Loucy (cell line): Measurements from ENCODE around the gene OTOR.

Experiments
- H2AFZ ChIP-seq: fragments of 200-600 bp; sonication (generic); 2 replicates; pipeline ENCODE4 v1.6.0; 2016; ENCODE audit warnings: antibody characterized with exemption, mild to moderate bottlenecking, low read length, moderate library complexity
- H3F3A ChIP-seq: fragments of 200-600 bp; 2 replicates; pipeline ENCODE4 v1.6.0; 2016; ENCODE audit warnings: antibody characterized with exemption, low read depth, mild to moderate bottlenecking
- H3K27me3 ChIP-seq: fragments of 200-600 bp; sonication (generic); 2 replicates; pipeline ENCODE4 v1.6.1; 2014; ENCODE audit warnings: low read length, mild to moderate bottlenecking; ENCODE audit not compliant: insufficient read depth, poor library complexity, severe bottlenecking
- H3K36me3 ChIP-seq: fragments of 200-600 bp; sonication (generic); 2 replicates; pipeline ENCODE4 v1.6.1; 2016; ENCODE audit warnings: low read length; ENCODE audit not compliant: insufficient read depth
- H3K4me1 ChIP-seq: fragments of 200-600 bp; sonication (generic); 2 replicates; pipeline ENCODE4 v1.5.1; 2014; ENCODE audit warnings: low read length, mild to moderate bottlenecking; ENCODE audit not compliant: insufficient read depth, poor library complexity, severe bottlenecking
- H3K4me2 ChIP-seq: fragments of 200-600 bp; sonication (generic); 2 replicates; pipeline ENCODE4 v1.6.0; 2014; ENCODE audit warnings: antibody characterized with exemption, low read length, low read depth, mild to moderate bottlenecking; ENCODE audit not compliant: poor library complexity, severe bottlenecking
- H3K4me3 ChIP-seq: fragments of 200-600 bp; sonication (generic); 2 replicates; pipeline ENCODE4 v1.5.1; 2014; ENCODE audit warnings: low read length, mild to moderate bottlenecking, mixed read lengths; ENCODE audit not compliant: poor library complexity, severe bottlenecking
- H3K79me2 ChIP-seq: fragments of 200-600 bp; sonication (generic); 2 replicates; pipeline ENCODE4 v1.6.1; 2014; ENCODE audit warnings: low read length; ENCODE audit not compliant: insufficient read depth
- H3K9ac ChIP-seq: fragments of 200-600 bp; sonication (generic); 2 replicates; pipeline ENCODE4 v1.6.0; 2014; ENCODE audit warnings: mild to moderate bottlenecking, low read depth, low read length, moderate library complexity; ENCODE audit not compliant: poor library complexity, severe bottlenecking
- H3K9me2 ChIP-seq: fragments of 200-600 bp; sonication (generic); replicated peaks from 2 replicates; pipeline ENCODE4 v1.6.1; 2016; ENCODE audit warnings: low read depth, low read length, mixed read lengths
- H3K9me3 ChIP-seq: fragments of 200-600 bp; sonication (generic); 2 replicates; pipeline ENCODE4 v1.6.1; 2014; ENCODE audit warnings: mild to moderate bottlenecking, antibody characterized with exemption, low read length, low read depth; ENCODE audit not compliant: insufficient read depth
- H4K20me1 ChIP-seq: fragments of 200-600 bp; sonication (generic); 2 replicates; pipeline ENCODE4 v1.6.0; 2014; ENCODE audit warnings: antibody characterized with exemption, low read length, mild to moderate bottlenecking; ENCODE audit not compliant: insufficient read depth, poor library complexity, severe bottlenecking
- EZH2phosphoT487 ChIP-seq: fragments of 200-600 bp; IDR thresholded peaks from 2 replicates; pipeline ENCODE4 v1.6.1; 2018; ENCODE audit warnings: antibody characterized with exemption, mild to moderate bottlenecking, moderate library complexity, borderline replicate concordance
- TF ChIP-seq, protein P1 (sequence below): fragments of 200-600 bp; sonication (generic); conservative IDR thresholded peaks from 2 replicates; pipeline ENCODE4 v1.5.1; 2014; ENCODE audit warnings: mild to moderate bottlenecking, antibody characterized with exemption, low read length

The OTOR gene

DNA sequence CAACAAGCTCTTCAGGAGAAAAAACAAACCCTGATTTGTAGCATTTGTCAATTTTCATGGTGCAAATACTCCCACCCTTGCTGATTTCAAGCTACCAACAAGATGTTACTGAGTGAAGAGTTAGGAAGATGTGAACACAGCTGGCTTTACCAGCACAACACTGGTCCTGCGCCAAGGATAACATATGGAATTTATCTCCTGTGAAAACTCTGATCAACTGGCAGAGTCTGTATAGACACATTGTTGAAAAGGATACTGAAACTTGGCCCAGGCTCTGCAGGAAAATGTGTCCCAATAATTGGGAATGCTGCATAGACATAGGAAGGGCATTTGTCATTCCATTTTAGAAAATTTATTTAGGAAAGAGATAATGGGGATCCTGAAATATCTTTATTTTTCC, 29.0 kb downstream of the OTOR start:
- Histone ChIP-seq H3F3A (no peaks in the 10 kb centered on the region), H3K9ac (no peak overlapping the region), H3K9me2 (no peaks in the 10 kb centered on the region), H3K27me3 (no peaks in the 10 kb centered on the region), H3K36me3 (no peaks in the 10 kb centered on the region), H2AFZ (no peak overlapping the region), H3K4me2 (no peak overlapping the region), H4K20me1 (no peaks in the 10 kb centered on the region), H3K9me3 (no peaks in the 10 kb centered on the region; the same call in 1 of the 2 replicates), H3K4me3 (no peak overlapping the region), H3K79me2 (no peaks in the 10 kb centered on the region), H3K4me1 (no peaks in the 10 kb centered on the region)
- TF ChIP-seq, protein P1, sequence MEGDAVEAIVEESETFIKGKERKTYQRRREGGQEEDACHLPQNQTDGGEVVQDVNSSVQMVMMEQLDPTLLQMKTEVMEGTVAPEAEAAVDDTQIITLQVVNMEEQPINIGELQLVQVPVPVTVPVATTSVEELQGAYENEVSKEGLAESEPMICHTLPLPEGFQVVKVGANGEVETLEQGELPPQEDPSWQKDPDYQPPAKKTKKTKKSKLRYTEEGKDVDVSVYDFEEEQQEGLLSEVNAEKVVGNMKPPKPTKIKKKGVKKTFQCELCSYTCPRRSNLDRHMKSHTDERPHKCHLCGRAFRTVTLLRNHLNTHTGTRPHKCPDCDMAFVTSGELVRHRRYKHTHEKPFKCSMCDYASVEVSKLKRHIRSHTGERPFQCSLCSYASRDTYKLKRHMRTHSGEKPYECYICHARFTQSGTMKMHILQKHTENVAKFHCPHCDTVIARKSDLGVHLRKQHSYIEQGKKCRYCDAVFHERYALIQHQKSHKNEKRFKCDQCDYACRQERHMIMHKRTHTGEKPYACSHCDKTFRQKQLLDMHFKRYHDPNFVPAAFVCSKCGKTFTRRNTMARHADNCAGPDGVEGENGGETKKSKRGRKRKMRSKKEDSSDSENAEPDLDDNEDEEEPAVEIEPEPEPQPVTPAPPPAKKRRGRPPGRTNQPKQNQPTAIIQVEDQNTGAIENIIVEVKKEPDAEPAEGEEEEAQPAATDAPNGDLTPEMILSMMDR: no peak
- TF ChIP-seq EZH2phosphoT487: no peak

DNA sequence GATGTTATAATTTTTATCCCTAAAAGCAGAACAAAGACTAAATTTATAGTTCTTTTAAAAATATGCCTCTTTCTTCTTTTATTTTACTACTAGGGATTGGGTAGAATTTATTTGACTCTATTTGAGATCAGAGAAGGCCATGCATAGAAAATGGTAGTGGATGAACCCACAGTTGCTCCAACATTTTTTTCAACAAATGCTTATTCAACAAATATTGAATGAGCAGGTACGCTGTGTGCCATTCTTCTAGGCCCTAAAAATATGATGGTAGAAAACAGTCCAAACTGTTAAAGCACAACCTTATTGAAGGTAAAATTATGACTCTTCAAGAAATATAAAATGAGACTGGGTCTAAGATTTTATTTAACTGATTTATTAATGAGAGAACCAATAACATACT, 30.0 kb downstream of the OTOR start:
- H3K9me2 ChIP-seq: no peaks in the 10 kb centered on the region
- H3K4me1 ChIP-seq: no peaks in the 10 kb centered on the region
- no peaks in the 10 kb centered on the region for H3K36me3 ChIP-seq
- TF ChIP-seq, protein P1: no peak
- no peak for TF ChIP-seq EZH2phosphoT487
- no peak overlapping the region for H3K4me3 ChIP-seq
- no peak overlapping the region for H2AFZ ChIP-seq
- no peak overlapping the region for H3K4me2 ChIP-seq
- H4K20me1 ChIP-seq: no peaks in the 10 kb centered on the region
- H3K79me2 ChIP-seq: no peaks in the 10 kb centered on the region
- H3K9me3 ChIP-seq: no peaks in the 10 kb centered on the region; the same call in 1 of the 2 replicates
- no peak overlapping the region for H3K9ac ChIP-seq
- H3K27me3 ChIP-seq: no peaks in the 10 kb centered on the region
- H3F3A ChIP-seq: no peaks in the 10 kb centered on the region

DNA sequence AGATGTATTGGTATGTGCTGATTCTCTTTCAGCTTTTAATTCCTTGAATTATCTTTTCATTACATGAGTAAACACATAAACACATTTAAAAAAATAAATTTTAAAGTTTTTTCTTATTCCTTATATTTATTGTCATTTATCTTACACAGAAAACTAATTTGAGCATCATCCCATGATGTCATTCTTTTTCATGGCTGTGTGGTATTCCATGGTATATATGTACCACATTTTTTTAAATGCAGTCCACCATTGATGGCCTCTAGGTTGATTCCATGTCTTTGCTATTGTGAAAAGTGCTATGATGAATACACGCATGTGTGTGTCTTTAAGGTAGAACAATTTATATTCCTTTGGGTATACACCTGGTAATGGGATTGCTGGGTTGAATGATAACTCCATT, 33.3 kb downstream of the OTOR start:
- Histone ChIP-seq H3K36me3 (no peaks in the 10 kb centered on the region), H3K4me1 (no peaks in the 10 kb centered on the region), H3F3A (no peaks in the 10 kb centered on the region), H3K9me2 (no peaks in the 10 kb centered on the region), H3K4me3 (no peak overlapping the region), H3K79me2 (no peaks in the 10 kb centered on the region), H2AFZ (no peak overlapping the region), H4K20me1 (no peaks in the 10 kb centered on the region), H3K4me2 (no peak overlapping the region), H3K9me3 (no peaks in the 10 kb centered on the region; the same call in 1 of the 2 replicates), H3K27me3 (no peaks in the 10 kb centered on the region), H3K9ac (no peak overlapping the region)
- no peak for TF ChIP-seq EZH2phosphoT487
- TF ChIP-seq, protein P1: no peak
